Activated B cell treated with CpG ODN at 0.5 μM for 24 hours (primary cell): ENCODE results near the gene SRRM4. TPM values are rescaled to one million over a fixed set of nuclear protein-coding genes. Genes with fewer than 3 reads are reported as not detected.

ENCODE experiments used
- ATAC-seq: fragments of 200-7000 bp; cut with Tn5 transposase; one replicate; pipeline ENCODE4 v1.10.0; 2021; ENCODE audit warnings: low read depth, mild to moderate bottlenecking, moderate library complexity
- CTCF ChIA-PET: fragments of 350-600 bp; sonication (Branson Sonifier 250); formaldehyde crosslinking; loops from one replicate; lab custom pipeline; 2021; ENCODE audit warnings: antibody characterized with exemption; lab: Charles Lee
- POLR2A ChIA-PET: fragments of 350-600 bp; sonication (Branson Sonifier 250); formaldehyde crosslinking; loops from one replicate; lab custom pipeline; 2021; ENCODE audit warnings: antibody characterized with exemption; lab: Charles Lee
- DNase-seq: peaks from one replicate; pipeline ENCODE4 v3.0.0; 2022
- H3K27ac Mint-ChIP-seq: one replicate; pipeline ENCODE4 v1.8.0; 2020; ENCODE audit warnings: mixed read lengths
- H3K27me3 Mint-ChIP-seq: one replicate; pipeline ENCODE4 v1.8.0; 2021; ENCODE audit warnings: mixed read lengths
- H3K36me3 Mint-ChIP-seq: one replicate; pipeline ENCODE4 v1.8.0; 2021; ENCODE audit warnings: low read depth, mixed read lengths
- H3K4me1 Mint-ChIP-seq: one replicate; pipeline ENCODE4 v1.8.0; 2021; ENCODE audit warnings: mixed read lengths
- H3K4me3 Mint-ChIP-seq: one replicate; pipeline ENCODE4 v1.8.0; 2020; ENCODE audit warnings: mild to moderate bottlenecking, mixed read lengths
- H3K9me3 Mint-ChIP-seq: one replicate; pipeline ENCODE4 v1.8.0; 2020; ENCODE audit warnings: mixed read lengths
- intact Hi-C: fragments of 100-400 bp; cut with micrococcal nuclease; formaldehyde crosslinking; loops from one replicate; pipeline ENCODE4 v1.15.1; 2024
- total RNA-seq: library from RNA; stranded (reverse); gene quantifications from 2 replicates; pipeline ENCODE4 v1.2.3, GENCODE V29; 2022
- TF ChIP-seq, protein P1 (sequence below): fragments of 200-600 bp; IDR thresholded peaks from one replicate; pipeline ENCODE4 v1.8.0; 2022; ENCODE audit warnings: antibody characterized with exemption, mild to moderate bottlenecking

SRRM4 gene
- total RNA-seq, 1 donor from 2014 or later, result not detected

DNA sequence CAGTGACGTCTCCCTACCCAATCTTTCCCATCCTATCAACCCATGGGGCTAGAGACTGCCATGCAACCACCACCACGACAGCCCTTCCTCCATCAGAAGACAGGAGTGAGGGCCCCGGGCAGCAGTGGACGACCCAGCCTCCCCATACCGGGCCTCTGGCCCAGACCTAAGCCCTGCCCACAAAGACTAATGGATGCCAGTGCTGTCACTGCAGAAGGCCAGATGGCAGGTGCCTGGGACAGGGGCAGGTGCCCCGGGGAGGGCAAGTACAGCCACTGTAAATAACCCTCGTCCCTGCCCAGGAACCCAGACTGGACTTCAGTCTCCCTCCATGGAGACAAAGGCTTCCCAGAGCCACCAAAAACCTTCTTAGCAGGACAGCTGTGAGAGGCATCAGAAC, 177.1 kb downstream of the SRRM4 start:
- Mint-ChIP-seq H3K9me3 (peaks cover 3% of the 10 kb centered on the region), H3K4me1 (no peaks in the 10 kb centered on the region), H3K27ac (no peak overlapping the region), H3K27me3 (peaks cover 7% of the 10 kb centered on the region), H3K36me3 (no peaks in the 10 kb centered on the region), H3K4me3 (no peak overlapping the region)
- DNase-seq (no peak), ATAC-seq (no peak)
- ChIA-PET CTCF (no interaction called here), POLR2A (no interaction called here)
- intact Hi-C loops, result no loop called here
- TF ChIP-seq, protein P1, sequence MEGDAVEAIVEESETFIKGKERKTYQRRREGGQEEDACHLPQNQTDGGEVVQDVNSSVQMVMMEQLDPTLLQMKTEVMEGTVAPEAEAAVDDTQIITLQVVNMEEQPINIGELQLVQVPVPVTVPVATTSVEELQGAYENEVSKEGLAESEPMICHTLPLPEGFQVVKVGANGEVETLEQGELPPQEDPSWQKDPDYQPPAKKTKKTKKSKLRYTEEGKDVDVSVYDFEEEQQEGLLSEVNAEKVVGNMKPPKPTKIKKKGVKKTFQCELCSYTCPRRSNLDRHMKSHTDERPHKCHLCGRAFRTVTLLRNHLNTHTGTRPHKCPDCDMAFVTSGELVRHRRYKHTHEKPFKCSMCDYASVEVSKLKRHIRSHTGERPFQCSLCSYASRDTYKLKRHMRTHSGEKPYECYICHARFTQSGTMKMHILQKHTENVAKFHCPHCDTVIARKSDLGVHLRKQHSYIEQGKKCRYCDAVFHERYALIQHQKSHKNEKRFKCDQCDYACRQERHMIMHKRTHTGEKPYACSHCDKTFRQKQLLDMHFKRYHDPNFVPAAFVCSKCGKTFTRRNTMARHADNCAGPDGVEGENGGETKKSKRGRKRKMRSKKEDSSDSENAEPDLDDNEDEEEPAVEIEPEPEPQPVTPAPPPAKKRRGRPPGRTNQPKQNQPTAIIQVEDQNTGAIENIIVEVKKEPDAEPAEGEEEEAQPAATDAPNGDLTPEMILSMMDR, result no peak

- ChIA-PET CTCF (no interaction called here), POLR2A (no interaction called here)
- DNase-seq (no peak), ATAC-seq (no peak)
- no peak overlapping the region for H3K27ac Mint-ChIP-seq
- intact Hi-C loops, result no loop called here
- no peaks in the 10 kb centered on the region for H3K36me3 Mint-ChIP-seq
- H3K4me1 Mint-ChIP-seq, result no peaks in the 10 kb centered on the region
- no peak overlapping the region for H3K4me3 Mint-ChIP-seq
- TF ChIP-seq, protein P1, result no peak
- no peaks in the 10 kb centered on the region for H3K9me3 Mint-ChIP-seq
- peaks cover 5% of the 10 kb centered on the region for H3K27me3 Mint-ChIP-seq
Observed at GRCh38 chr12:119159844-119160243, 178.5 kb downstream of the SRRM4 start.

- ATAC-seq (no peak), DNase-seq (no peak)
- CTCF ChIA-PET, result no interaction called here
- intact Hi-C loops, result no loop called here
- TF ChIP-seq, protein P1, result no peak
- Mint-ChIP-seq H3K9me3 (no peaks in the 10 kb centered on the region), H3K27me3 (peaks cover 5% of the 10 kb centered on the region), H3K4me3 (no peak overlapping the region), H3K4me1 (no peaks in the 10 kb centered on the region), H3K36me3 (no peaks in the 10 kb centered on the region), H3K27ac (no peak overlapping the region)
- POLR2A ChIA-PET, result no interaction called here
Observed at GRCh38 chr12:119167902-119168301, 186.6 kb downstream of the SRRM4 start.

DNA sequence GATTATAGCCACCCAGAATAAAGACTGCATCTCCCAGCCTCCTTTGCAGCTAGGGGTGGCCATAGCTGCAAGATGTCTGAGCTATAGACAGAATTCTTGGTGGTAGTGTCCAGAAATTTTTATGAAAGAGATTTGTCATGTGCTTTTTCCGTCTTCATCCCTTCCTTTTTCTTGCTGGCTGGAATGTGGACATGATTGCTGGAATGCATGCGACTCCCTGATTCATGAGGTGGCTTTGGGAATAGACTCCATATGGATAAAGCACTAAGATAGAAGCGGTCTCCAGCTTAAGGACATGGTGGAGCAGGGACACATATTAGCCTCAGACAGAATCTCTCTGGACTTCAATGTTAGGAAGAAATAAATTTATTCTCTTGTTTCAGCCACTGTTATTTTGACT, 187.4 kb downstream of the SRRM4 start:
- ChIA-PET POLR2A (no interaction called here), CTCF (no interaction called here)
- no peak for DNase-seq
- intact Hi-C loops, result no loop called here
- TF ChIP-seq, protein P1, result no peak
- no peaks in the 10 kb centered on the region for H3K36me3 Mint-ChIP-seq
- ATAC-seq, result no peak
- no peak overlapping the region for H3K27ac Mint-ChIP-seq
- no peaks in the 10 kb centered on the region for H3K4me1 Mint-ChIP-seq
- H3K9me3 Mint-ChIP-seq, result no peaks in the 10 kb centered on the region
- peaks cover 4% of the 10 kb centered on the region for H3K27me3 Mint-ChIP-seq
- no peak overlapping the region for H3K4me3 Mint-ChIP-seq

DNA sequence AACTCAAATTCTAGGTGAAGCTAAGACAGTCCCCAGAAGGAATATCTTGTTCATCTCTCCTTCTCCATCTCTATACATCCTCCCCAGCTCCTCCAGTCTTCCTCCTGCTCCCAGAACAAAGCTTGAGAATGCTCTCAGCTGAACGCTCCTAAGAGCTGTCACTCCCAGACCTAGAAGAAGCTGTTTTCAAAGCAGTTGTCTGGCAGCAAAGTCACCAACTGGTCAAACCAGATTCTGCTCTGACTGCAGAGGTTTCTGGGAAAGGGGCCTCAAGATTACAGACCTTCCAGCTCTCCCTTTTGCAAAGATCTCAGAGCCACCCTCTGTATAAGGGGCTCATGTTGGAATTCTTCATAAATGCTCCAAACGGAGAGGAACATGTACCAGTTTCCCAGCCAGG, 187.8 kb downstream of the SRRM4 start:
- no peaks in the 10 kb centered on the region for H3K36me3 Mint-ChIP-seq
- POLR2A ChIA-PET, result no interaction called here
- no peak for ATAC-seq

More for the DNA sequence above, 187.8 kb downstream of the SRRM4 start:
- intact Hi-C loops, result no loop called here
- Mint-ChIP-seq H3K4me1 (no peaks in the 10 kb centered on the region), H3K27ac (no peak overlapping the region), H3K27me3 (peaks cover under 1% of the 10 kb centered on the region), H3K4me3 (no peak overlapping the region), H3K9me3 (no peaks in the 10 kb centered on the region)
- CTCF ChIA-PET, result no interaction called here
- DNase-seq, result no peak
- TF ChIP-seq, protein P1, result no peak
